ENCODE data around the gene MRPL33. TPM values are rescaled to one million over a fixed set of nuclear protein-coding genes. Genes with fewer than 3 reads are reported as not detected.

The MRPL33 gene
- total RNA-seq, 1 experiment from 2014 or later = 66.8 TPM

DNA sequence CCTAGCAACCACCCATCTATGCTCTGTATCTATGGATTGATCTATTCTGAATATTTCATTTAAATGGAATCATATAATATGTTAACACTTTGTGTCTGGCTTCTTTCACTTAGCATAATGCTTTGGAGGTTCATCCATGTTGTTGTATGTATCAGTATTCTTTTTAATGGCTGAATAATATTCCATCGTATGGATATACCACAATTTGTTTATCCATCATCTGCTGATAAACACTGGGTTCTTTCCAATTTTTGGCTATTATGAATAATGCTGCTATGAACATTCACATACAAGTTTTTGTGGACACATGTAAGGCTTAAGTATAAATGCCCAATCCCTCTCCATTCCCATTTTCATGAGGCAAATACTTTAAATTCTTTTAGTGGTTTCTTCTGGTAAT is 52.9 kb downstream of the MRPL33 start:
- Histone ChIP-seq H3K23me2 (ENCODE audit: insufficient read length, low read depth, low read length, poor library complexity, severe bottlenecking) (no peaks in the 10 kb centered on the region), H4K20me1 (ENCODE audit: control insufficient read depth, insufficient read depth, insufficient read length) (no peaks in the 10 kb centered on the region), H3K79me2 (ENCODE audit: insufficient read depth, low read length) (no peaks in the 10 kb centered on the region), H2BK15ac (ENCODE audit: low read depth, low read length) (no peak overlapping the region), H4K5ac (ENCODE audit: insufficient read length, low read depth, low read length) (no peak overlapping the region), H3K23ac (ENCODE audit: insufficient read length, low read depth, low read length) (no peak overlapping the region), H2AK5ac (ENCODE audit: insufficient read length, low read length) (no peak overlapping the region), H3K18ac (ENCODE audit: insufficient read length, low read depth, low read length) (no peak overlapping the region), H3T11ph (ENCODE audit: low read length) (no peak overlapping the region), H2BK12ac (ENCODE audit: insufficient read length, low read depth, low read length) (no peak overlapping the region), H2BK20ac (ENCODE audit: low read depth, low read length, poor library complexity, severe bottlenecking) (no peak overlapping the region), H3K27me3 (ENCODE audit: insufficient read depth, low read length) (no peaks in the 10 kb centered on the region), H3K27ac (ENCODE audit: insufficient read length, low read depth, low read length) (no peak overlapping the region), H4K8ac (replicated peaks; ENCODE audit: insufficient read length, low read depth, low read length) (no peak overlapping the region), H3K4ac (ENCODE audit: low read depth, low read length) (no peak overlapping the region), H3K9ac (ENCODE audit: extremely low read depth, insufficient read length, low read length) (no peak overlapping the region), H3K9me3 (ENCODE audit: control insufficient read depth, low read depth, low read length) (no peaks in the 10 kb centered on the region), H4K91ac (ENCODE audit: insufficient read length, low read depth, low read length) (no peak overlapping the region), H3K4me1 (ENCODE audit: insufficient read depth, low read length) (no peaks in the 10 kb centered on the region), H3K56ac (ENCODE audit: insufficient read length, low read depth, low read length) (no peak overlapping the region), H2AFZ (ENCODE audit: low read length) (no peak overlapping the region), H2BK120ac (ENCODE audit: low read depth, low read length, poor library complexity, severe bottlenecking) (no peak overlapping the region), H3K79me1 (ENCODE audit: insufficient read depth, low read depth, low read length, poor library complexity, severe bottlenecking) (no peaks in the 10 kb centered on the region), H3K14ac (ENCODE audit: insufficient read depth, low read length) (no peak overlapping the region), H2BK5ac (ENCODE audit: insufficient read length, low read length) (no peak overlapping the region), H3K4me2 (ENCODE audit: insufficient read depth, insufficient read length, low read length) (no peak overlapping the region)
- Mint-ChIP-seq H3K36me3 (ENCODE audit: insufficient read depth in 1 of 3, low read depth in 3 of 3) (peaks cover 0 to 11% (median 3%) of the 10 kb centered on the region in 3 experiments; a peak in 3 of 7 replicates), H3K27me3 (ENCODE audit: low read depth) (no peaks in the 10 kb centered on the region; the same call in 1 of the 2 replicates), H3K27ac (no peak overlapping the region), H3K4me1 (no peaks in the 10 kb centered on the region; a peak in 1 of 4 replicates), H3K4me3 (no peak overlapping the region), H3K9me3 (peaks cover 10 to 16% of the 10 kb centered on the region in 2 experiments)
- DNase-seq = no peak
- TF ChIP-seq, protein P1, sequence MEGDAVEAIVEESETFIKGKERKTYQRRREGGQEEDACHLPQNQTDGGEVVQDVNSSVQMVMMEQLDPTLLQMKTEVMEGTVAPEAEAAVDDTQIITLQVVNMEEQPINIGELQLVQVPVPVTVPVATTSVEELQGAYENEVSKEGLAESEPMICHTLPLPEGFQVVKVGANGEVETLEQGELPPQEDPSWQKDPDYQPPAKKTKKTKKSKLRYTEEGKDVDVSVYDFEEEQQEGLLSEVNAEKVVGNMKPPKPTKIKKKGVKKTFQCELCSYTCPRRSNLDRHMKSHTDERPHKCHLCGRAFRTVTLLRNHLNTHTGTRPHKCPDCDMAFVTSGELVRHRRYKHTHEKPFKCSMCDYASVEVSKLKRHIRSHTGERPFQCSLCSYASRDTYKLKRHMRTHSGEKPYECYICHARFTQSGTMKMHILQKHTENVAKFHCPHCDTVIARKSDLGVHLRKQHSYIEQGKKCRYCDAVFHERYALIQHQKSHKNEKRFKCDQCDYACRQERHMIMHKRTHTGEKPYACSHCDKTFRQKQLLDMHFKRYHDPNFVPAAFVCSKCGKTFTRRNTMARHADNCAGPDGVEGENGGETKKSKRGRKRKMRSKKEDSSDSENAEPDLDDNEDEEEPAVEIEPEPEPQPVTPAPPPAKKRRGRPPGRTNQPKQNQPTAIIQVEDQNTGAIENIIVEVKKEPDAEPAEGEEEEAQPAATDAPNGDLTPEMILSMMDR (conservative IDR thresholded peaks at IDR 0.05) = no peak
- no CpG with 5 or more reads among the region's 1 CpG for WGBS (ENCODE audit: extremely low coverage, insufficient read length, low lambda C conversion rate)

Measured in H9 (cell line).